MCF 10A (cell line): ENCODE results near the gene AJAP1. TPM values are rescaled to one million over a fixed set of nuclear protein-coding genes. Genes with fewer than 3 reads are reported as not detected.
A peak's percentile ranks its signal among the peaks of the same experiment; 100 is the strongest.

Experiments
- BruUV-seq: library from RNA; stranded (reverse); fragments of 400-500 nt; replicated peaks from 2 replicates; lab custom pipeline; 2021; lab: Mats Ljungman, UMichigan
- CTCF ChIA-PET: fragments of 300-600 bp; sonication (Branson Sonifier 250); formaldehyde crosslinking; extraction: SDS; loops from one replicate; lab custom pipeline; 2021; ENCODE audit warnings: antibody characterized with exemption, inconsistent platforms; lab: Yijun Ruan, JAX
- POLR2A ChIA-PET: fragments of 300-600, 350-650 bp; sonication (Branson Sonifier 250); formaldehyde crosslinking; extraction: SDS; loops from one replicate; lab custom pipeline; 2020; ENCODE audit warnings: antibody characterized with exemption, inconsistent platforms; lab: Yijun Ruan, JAX
- DNase-seq: peaks from one replicate; pipeline ENCODE4 v3.0.0-alpha.2; 2018; ENCODE audit not compliant: unreplicated experiment
- H3K27ac Mint-ChIP-seq: one replicate; pipeline ENCODE4 v1.8.0; 2022; ENCODE audit warnings: mild to moderate bottlenecking, low read depth, mixed read lengths; ENCODE audit not compliant: unreplicated experiment
- H3K27me3 Mint-ChIP-seq: one replicate; pipeline ENCODE4 v1.8.0; 2022; ENCODE audit warnings: mixed read lengths; ENCODE audit not compliant: insufficient read depth, unreplicated experiment
- H3K36me3 Mint-ChIP-seq: one replicate; pipeline ENCODE4 v1.8.0; 2022; ENCODE audit warnings: mild to moderate bottlenecking, moderate library complexity, mixed read lengths; ENCODE audit not compliant: insufficient read depth, unreplicated experiment
- H3K4me1 Mint-ChIP-seq: one replicate; pipeline ENCODE4 v1.8.0; 2022; ENCODE audit warnings: mixed read lengths; ENCODE audit not compliant: insufficient read depth, unreplicated experiment
- H3K4me3 Mint-ChIP-seq: one replicate; pipeline ENCODE4 v1.8.0; 2022; ENCODE audit warnings: mild to moderate bottlenecking, moderate library complexity, mixed read lengths; ENCODE audit not compliant: unreplicated experiment
- H3K9me3 Mint-ChIP-seq: one replicate; pipeline ENCODE4 v1.8.0; 2022; ENCODE audit warnings: mixed read lengths; ENCODE audit not compliant: unreplicated experiment
- intact Hi-C: fragments of 100-400 bp; cut with micrococcal nuclease; formaldehyde crosslinking; loops from 2 replicates; pipeline ENCODE4 v1.14.1; 2022
- total RNA-seq: library from RNA; stranded (reverse); gene quantifications from 2 replicates; pipeline ENCODE4 v1.2.3, GENCODE V29; 2022
- TF ChIP-seq, protein P1 (sequence below): fragments of 200-600 bp; IDR thresholded peaks from one replicate; pipeline ENCODE4 v1.8.0; 2022; ENCODE audit warnings: antibody characterized with exemption, mild to moderate bottlenecking; ENCODE audit not compliant: unreplicated experiment

The AJAP1 gene
- total RNA-seq, 1 experiment from 2014 or later = not detected

DNA sequence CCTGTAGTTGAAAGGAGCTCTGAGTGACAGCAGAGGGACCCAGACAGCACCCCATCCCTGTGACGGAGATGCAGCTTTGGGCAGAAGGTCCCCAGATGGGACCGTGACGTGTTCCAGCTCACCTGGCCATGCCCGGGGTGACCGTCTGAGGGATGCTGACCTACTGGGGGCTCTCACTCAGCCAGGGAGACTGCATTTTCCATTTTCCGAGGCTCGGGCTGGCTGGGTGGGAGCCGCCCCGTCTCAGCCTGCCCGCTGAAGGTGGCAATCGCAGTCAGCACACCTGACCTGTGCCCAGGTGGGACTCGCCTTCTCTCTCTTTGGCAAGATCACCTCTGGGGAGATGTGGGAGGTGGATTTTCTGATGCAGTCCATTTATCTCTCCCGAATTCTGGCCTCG, 127.2 kb downstream of the AJAP1 start:
- H3K4me1 Mint-ChIP-seq = no peaks in the 10 kb centered on the region
- H3K9me3 Mint-ChIP-seq = peaks cover 24% of the 10 kb centered on the region
- no peak overlapping the region for H3K27ac Mint-ChIP-seq
- TF ChIP-seq, protein P1, sequence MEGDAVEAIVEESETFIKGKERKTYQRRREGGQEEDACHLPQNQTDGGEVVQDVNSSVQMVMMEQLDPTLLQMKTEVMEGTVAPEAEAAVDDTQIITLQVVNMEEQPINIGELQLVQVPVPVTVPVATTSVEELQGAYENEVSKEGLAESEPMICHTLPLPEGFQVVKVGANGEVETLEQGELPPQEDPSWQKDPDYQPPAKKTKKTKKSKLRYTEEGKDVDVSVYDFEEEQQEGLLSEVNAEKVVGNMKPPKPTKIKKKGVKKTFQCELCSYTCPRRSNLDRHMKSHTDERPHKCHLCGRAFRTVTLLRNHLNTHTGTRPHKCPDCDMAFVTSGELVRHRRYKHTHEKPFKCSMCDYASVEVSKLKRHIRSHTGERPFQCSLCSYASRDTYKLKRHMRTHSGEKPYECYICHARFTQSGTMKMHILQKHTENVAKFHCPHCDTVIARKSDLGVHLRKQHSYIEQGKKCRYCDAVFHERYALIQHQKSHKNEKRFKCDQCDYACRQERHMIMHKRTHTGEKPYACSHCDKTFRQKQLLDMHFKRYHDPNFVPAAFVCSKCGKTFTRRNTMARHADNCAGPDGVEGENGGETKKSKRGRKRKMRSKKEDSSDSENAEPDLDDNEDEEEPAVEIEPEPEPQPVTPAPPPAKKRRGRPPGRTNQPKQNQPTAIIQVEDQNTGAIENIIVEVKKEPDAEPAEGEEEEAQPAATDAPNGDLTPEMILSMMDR = no peak
- intact Hi-C loops = no loop called here
- CTCF ChIA-PET = no interaction called here
- no peaks in the 10 kb centered on the region for H3K27me3 Mint-ChIP-seq
- peaks cover 5% of the 10 kb centered on the region for H3K36me3 Mint-ChIP-seq
- no peak overlapping the region for H3K4me3 Mint-ChIP-seq
- POLR2A ChIA-PET = no interaction called here
- no TSS peak for BruUV-seq
- no peak for DNase-seq

DNA sequence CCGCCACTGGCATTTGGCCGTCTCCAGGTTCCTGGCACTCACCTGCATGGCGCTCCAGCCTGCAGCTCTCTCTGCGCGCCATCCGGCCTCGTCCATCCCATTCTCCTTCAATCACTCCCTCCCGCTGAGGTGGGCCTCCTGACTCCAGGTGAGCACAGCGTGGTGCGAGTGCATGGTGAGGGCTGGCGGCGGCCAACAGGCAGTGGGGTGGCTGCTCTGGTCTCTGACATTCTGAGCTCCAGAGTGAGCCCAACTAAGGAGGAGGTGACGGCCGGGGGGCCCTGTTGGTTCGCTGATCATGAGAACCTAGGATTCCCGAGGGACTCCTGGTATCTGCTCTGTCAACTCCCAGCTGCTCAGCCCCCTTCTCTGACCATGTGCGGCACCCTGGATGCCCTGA, 130.4 kb downstream of the AJAP1 start:
- no peak overlapping the region for H3K4me3 Mint-ChIP-seq
- H3K27me3 Mint-ChIP-seq = no peaks in the 10 kb centered on the region
- H3K27ac Mint-ChIP-seq = no peak overlapping the region
- no TSS peak for BruUV-seq
- ChIA-PET POLR2A (no interaction called here), CTCF (interaction anchor here (0.6 kb wide), 1 partner anchor 855 kb away, joined by 3 read pairs; no protein-coding TSS in a partner anchor)
- peaks cover 5% of the 10 kb centered on the region for H3K36me3 Mint-ChIP-seq
- peaks cover 32% of the 10 kb centered on the region for H3K9me3 Mint-ChIP-seq
- intact Hi-C loops = no loop called here
- no peaks in the 10 kb centered on the region for H3K4me1 Mint-ChIP-seq
- no peak for DNase-seq
- TF ChIP-seq, protein P1 = no peak

DNA sequence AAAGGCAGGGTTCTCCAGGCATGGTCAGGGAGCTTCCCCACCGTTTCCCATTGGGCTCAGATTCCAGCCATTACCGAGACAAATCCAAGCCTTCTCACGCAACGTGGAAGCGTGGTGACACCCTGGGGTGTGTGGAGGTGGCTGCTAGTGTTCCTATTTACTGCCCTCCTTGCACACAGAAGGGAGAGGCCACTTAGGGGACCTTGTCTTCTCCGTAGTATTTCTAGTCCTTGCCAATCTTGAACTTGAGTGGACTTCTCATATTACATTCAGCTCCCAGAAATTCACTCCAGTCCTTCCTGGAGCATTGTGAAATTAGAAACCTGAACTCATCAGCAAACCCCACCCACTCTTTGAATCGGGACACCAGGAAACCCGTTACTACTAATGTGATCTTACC, 131.6 kb downstream of the AJAP1 start:
- no TSS peak for BruUV-seq
- H3K4me1 Mint-ChIP-seq = no peaks in the 10 kb centered on the region
- H3K9me3 Mint-ChIP-seq = peaks cover 40% of the 10 kb centered on the region
- POLR2A ChIA-PET = no interaction called here
- H3K4me3 Mint-ChIP-seq = no peak overlapping the region
- DNase-seq = peak; percentile 18
- CTCF ChIA-PET = no interaction called here
- no peak overlapping the region for H3K27ac Mint-ChIP-seq
- intact Hi-C loops = no loop called here
- no peaks in the 10 kb centered on the region for H3K27me3 Mint-ChIP-seq
- TF ChIP-seq, protein P1 = no peak
- H3K36me3 Mint-ChIP-seq = peaks cover 5% of the 10 kb centered on the region

DNA sequence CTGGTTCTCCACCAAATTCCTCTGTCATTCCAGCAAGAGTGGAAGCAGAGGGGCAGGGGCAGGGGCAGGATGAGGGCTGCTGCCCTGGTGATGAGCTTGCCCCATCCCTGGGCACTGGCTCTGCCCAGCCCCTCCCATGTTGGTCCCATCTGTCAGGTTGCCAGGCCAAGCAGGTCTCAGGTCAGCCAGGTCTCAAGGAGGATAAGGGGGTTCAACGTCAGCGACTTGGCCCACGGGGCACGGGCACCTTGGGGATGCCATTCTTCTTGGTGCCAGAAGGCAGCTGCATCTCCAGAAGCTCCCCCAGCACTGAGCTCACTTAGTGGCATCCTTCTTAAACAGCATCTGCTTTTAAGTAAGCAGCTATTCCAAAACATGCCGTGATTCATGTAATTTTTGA, 133.1 kb downstream of the AJAP1 start:
- H3K4me3 Mint-ChIP-seq = no peak overlapping the region
- ChIA-PET POLR2A (no interaction called here), CTCF (interaction anchor here (0.7 kb wide), 1 partner anchor 9 kb away, joined by 3 read pairs; no protein-coding TSS in a partner anchor)
- TF ChIP-seq, protein P1 = no peak
- intact Hi-C loops = no loop called here
- no peaks in the 10 kb centered on the region for H3K27me3 Mint-ChIP-seq
- peaks cover 40% of the 10 kb centered on the region for H3K9me3 Mint-ChIP-seq
- BruUV-seq = no TSS peak
- H3K36me3 Mint-ChIP-seq = peaks cover 5% of the 10 kb centered on the region
- no peak for DNase-seq
- H3K27ac Mint-ChIP-seq = no peak overlapping the region
- no peaks in the 10 kb centered on the region for H3K4me1 Mint-ChIP-seq
